Dendritic cell treated with granulocyte-macrophage colony-stimulating factor and Interleukin-4, amounts not matched to agents 40 ng/mL and 50 ng/mL, for 4 days (primary cell): Measurements from ENCODE around the gene MCF2L.
"Not testable (repeated sequence)": the region's sequence is repeated elsewhere in the genome, so short reads cannot be mapped to it uniquely, and the experiment has no call there.

Experiments used
- H3K27ac Mint-ChIP-seq: one replicate; pipeline ENCODE4 v1.8.0; 2022; ENCODE audit warnings: mild to moderate bottlenecking, mixed read lengths
- H3K27me3 Mint-ChIP-seq: one replicate; pipeline ENCODE4 v1.8.0; 2022; ENCODE audit warnings: mild to moderate bottlenecking, mixed read lengths
- H3K36me3 Mint-ChIP-seq: one replicate; pipeline ENCODE4 v1.8.0; 2022; ENCODE audit warnings: low read depth, mixed read lengths
- H3K4me1 Mint-ChIP-seq: one replicate; pipeline ENCODE4 v1.8.0; 2022; ENCODE audit warnings: low read depth, mixed read lengths
- H3K4me3 Mint-ChIP-seq: one replicate; pipeline ENCODE4 v1.8.0; 2022; ENCODE audit warnings: mild to moderate bottlenecking, moderate library complexity, mixed read lengths
- H3K9me3 Mint-ChIP-seq: one replicate; pipeline ENCODE4 v1.8.0; 2022; ENCODE audit warnings: mixed read lengths
- intact Hi-C: fragments of 100-400 bp; cut with micrococcal nuclease; formaldehyde crosslinking; loops from one replicate; pipeline ENCODE4 v1.15.0; 2022

The MCF2L gene

GRCh38 chr13:113069861-113070805, 101.1 kb downstream of the MCF2L start:
- Mint-ChIP-seq H3K27me3 (no peaks in the 10 kb centered on the region), H3K27ac (no peak overlapping the region), H3K4me1 (no peaks in the 10 kb centered on the region), H3K9me3 (peaks cover 15% of the 10 kb centered on the region), H3K4me3 (no peak overlapping the region), H3K36me3 (no peaks in the 10 kb centered on the region)
- intact Hi-C loops: no loop called here

- Mint-ChIP-seq H3K36me3 (no peaks in the 10 kb centered on the region), H3K27me3 (no peaks in the 10 kb centered on the region), H3K4me3 (no peak overlapping the region), H3K9me3 (peaks cover 15% of the 10 kb centered on the region), H3K27ac (no peak overlapping the region), H3K4me1 (no peaks in the 10 kb centered on the region)
- intact Hi-C loops: no loop called here
Measured at GRCh38 chr13:113070855-113071254, 101.8 kb downstream of the MCF2L start.

GRCh38 chr13:113072376-113072775, 103.4 kb downstream of the MCF2L start:
- no peaks in the 10 kb centered on the region for H3K4me1 Mint-ChIP-seq
- peaks cover 15% of the 10 kb centered on the region for H3K9me3 Mint-ChIP-seq
- no peaks in the 10 kb centered on the region for H3K36me3 Mint-ChIP-seq
- no peak overlapping the region for H3K4me3 Mint-ChIP-seq
- H3K27ac Mint-ChIP-seq: no peak overlapping the region
- intact Hi-C loops: no loop called here
- H3K27me3 Mint-ChIP-seq: no peaks in the 10 kb centered on the region

- H3K36me3 Mint-ChIP-seq: no peaks in the 10 kb centered on the region
- H3K9me3 Mint-ChIP-seq: peaks cover 15% of the 10 kb centered on the region
- no peak overlapping the region for H3K4me3 Mint-ChIP-seq
- no peak overlapping the region for H3K27ac Mint-ChIP-seq
- H3K27me3 Mint-ChIP-seq: no peaks in the 10 kb centered on the region
- H3K4me1 Mint-ChIP-seq: no peaks in the 10 kb centered on the region
- intact Hi-C loops: no loop called here
Measured at GRCh38 chr13:113073942-113074341, 104.9 kb downstream of the MCF2L start.

GRCh38 chr13:113074401-113074800, 105.4 kb downstream of the MCF2L start:
- no peak overlapping the region for H3K4me3 Mint-ChIP-seq
- H3K36me3 Mint-ChIP-seq: no peaks in the 10 kb centered on the region

GRCh38 chr13:113074876-113075275, 105.9 kb downstream of the MCF2L start:
- no peak overlapping the region for H3K27ac Mint-ChIP-seq
- no peaks in the 10 kb centered on the region for H3K36me3 Mint-ChIP-seq
- H3K27me3 Mint-ChIP-seq: no peaks in the 10 kb centered on the region
- H3K4me3 Mint-ChIP-seq: no peak overlapping the region
- peaks cover 15% of the 10 kb centered on the region for H3K9me3 Mint-ChIP-seq
- no peaks in the 10 kb centered on the region for H3K4me1 Mint-ChIP-seq
- intact Hi-C loops: no loop called here

More at GRCh38 chr13:113074401-113074800, 105.4 kb downstream of the MCF2L start:
- no peaks in the 10 kb centered on the region for H3K4me1 Mint-ChIP-seq
- intact Hi-C loops: no loop called here
- peaks cover 15% of the 10 kb centered on the region for H3K9me3 Mint-ChIP-seq
- no peak overlapping the region for H3K27ac Mint-ChIP-seq
- H3K27me3 Mint-ChIP-seq: no peaks in the 10 kb centered on the region

- Mint-ChIP-seq H3K9me3 (peaks cover 15% of the 10 kb centered on the region), H3K27ac (no peak overlapping the region), H3K27me3 (no peaks in the 10 kb centered on the region), H3K4me3 (no peak overlapping the region), H3K4me1 (no peaks in the 10 kb centered on the region), H3K36me3 (no peaks in the 10 kb centered on the region)
- intact Hi-C loops: no loop called here
Measured at GRCh38 chr13:113075711-113076110, 106.7 kb downstream of the MCF2L start.

GRCh38 chr13:113076681-113077401, 107.8 kb downstream of the MCF2L start:
- Mint-ChIP-seq H3K36me3 (no peaks in the 10 kb centered on the region), H3K27ac (no peak overlapping the region)
- intact Hi-C loops: no loop called here

GRCh38 chr13:113077566-113077952, 108.5 kb downstream of the MCF2L start:
- peaks cover 1% of the 10 kb centered on the region for H3K9me3 Mint-ChIP-seq
- intact Hi-C loops: no loop called here
- no peaks in the 10 kb centered on the region for H3K27me3 Mint-ChIP-seq
- no peak overlapping the region for H3K4me3 Mint-ChIP-seq
- no peak overlapping the region for H3K27ac Mint-ChIP-seq
- no peaks in the 10 kb centered on the region for H3K4me1 Mint-ChIP-seq
- H3K36me3 Mint-ChIP-seq: no peaks in the 10 kb centered on the region

More at GRCh38 chr13:113076681-113077401, 107.8 kb downstream of the MCF2L start:
- Mint-ChIP-seq H3K4me3 (no peak overlapping the region), H3K4me1 (no peaks in the 10 kb centered on the region), H3K27me3 (no peaks in the 10 kb centered on the region), H3K9me3 (peaks cover 8% of the 10 kb centered on the region)

GRCh38 chr13:113077953-113078901, 109.2 kb downstream of the MCF2L start:
- no peaks in the 10 kb centered on the region for H3K4me1 Mint-ChIP-seq
- H3K27me3 Mint-ChIP-seq: no peaks in the 10 kb centered on the region
- H3K36me3 Mint-ChIP-seq: no peaks in the 10 kb centered on the region
- no peak overlapping the region for H3K27ac Mint-ChIP-seq
- H3K4me3 Mint-ChIP-seq: no peak overlapping the region
- intact Hi-C loops: no loop called here
- no peaks in the 10 kb centered on the region for H3K9me3 Mint-ChIP-seq

GRCh38 chr13:113078902-113079780, 110.1 kb downstream of the MCF2L start:
- H3K36me3 Mint-ChIP-seq: no peaks in the 10 kb centered on the region
- no peaks in the 10 kb centered on the region for H3K9me3 Mint-ChIP-seq
- H3K4me1 Mint-ChIP-seq: no peaks in the 10 kb centered on the region
- H3K27ac Mint-ChIP-seq: no peak overlapping the region
- no peak overlapping the region for H3K4me3 Mint-ChIP-seq
- no peaks in the 10 kb centered on the region for H3K27me3 Mint-ChIP-seq
- intact Hi-C loops: no loop called here

GRCh38 chr13:113079781-113080080, 110.7 kb downstream of the MCF2L start:
- H3K36me3 Mint-ChIP-seq: not testable (repeated sequence)

GRCh38 chr13:113080361-113080831, 111.4 kb downstream of the MCF2L start:
- no peak overlapping the region for H3K27ac Mint-ChIP-seq
- H3K4me1 Mint-ChIP-seq: no peaks in the 10 kb centered on the region
- H3K36me3 Mint-ChIP-seq: no peaks in the 10 kb centered on the region
- no peaks in the 10 kb centered on the region for H3K27me3 Mint-ChIP-seq
- H3K4me3 Mint-ChIP-seq: no peak overlapping the region
- H3K9me3 Mint-ChIP-seq: no peaks in the 10 kb centered on the region
- intact Hi-C loops: no loop called here

More at GRCh38 chr13:113079781-113080080, 110.7 kb downstream of the MCF2L start:
- H3K9me3 Mint-ChIP-seq, H3K4me3 Mint-ChIP-seq, H3K4me1 Mint-ChIP-seq, H3K27me3 Mint-ChIP-seq, intact Hi-C loops, H3K27ac Mint-ChIP-seq: not testable (repeated sequence)
